GM12875 (cell line): ENCODE data around the gene MYO19.

ENCODE experiments used
- H3K4me3 ChIP-seq: one replicate; pipeline ENCODE4 v1.5.1; 2011; ENCODE audit warnings: low read depth, low read length, control low read depth
- TF ChIP-seq, protein P1 (sequence below): IDR thresholded peaks from 2 replicates; pipeline ENCODE4 v1.5.1; 2011; ENCODE audit warnings: low read depth, mild to moderate bottlenecking, control low read depth, inconsistent platforms, low read length, moderate library complexity, borderline replicate concordance; ENCODE audit not compliant: insufficient read depth

MYO19 gene

DNA sequence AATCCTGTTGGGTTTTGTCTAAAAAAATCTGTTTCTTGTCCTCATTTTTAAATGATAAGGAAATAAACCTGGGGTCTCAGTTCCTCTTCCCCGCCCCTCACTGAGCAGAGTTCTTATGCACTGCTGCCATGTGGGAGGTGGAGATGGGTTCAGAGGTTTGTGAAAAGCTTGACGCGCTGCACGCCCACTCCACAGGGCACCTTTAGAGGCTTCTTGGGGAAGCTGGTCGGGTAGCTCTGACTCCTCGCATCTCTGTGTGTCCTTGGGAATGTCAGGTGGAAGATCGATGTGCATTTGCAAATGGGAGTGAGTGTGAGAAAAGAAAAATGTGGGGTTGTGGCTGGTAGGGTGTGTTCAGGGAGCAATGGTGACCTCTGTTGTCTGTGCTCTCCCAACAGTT, 52.8 kb downstream of the MYO19 start:
- no peak overlapping the region for H3K4me3 ChIP-seq
- TF ChIP-seq, protein P1, sequence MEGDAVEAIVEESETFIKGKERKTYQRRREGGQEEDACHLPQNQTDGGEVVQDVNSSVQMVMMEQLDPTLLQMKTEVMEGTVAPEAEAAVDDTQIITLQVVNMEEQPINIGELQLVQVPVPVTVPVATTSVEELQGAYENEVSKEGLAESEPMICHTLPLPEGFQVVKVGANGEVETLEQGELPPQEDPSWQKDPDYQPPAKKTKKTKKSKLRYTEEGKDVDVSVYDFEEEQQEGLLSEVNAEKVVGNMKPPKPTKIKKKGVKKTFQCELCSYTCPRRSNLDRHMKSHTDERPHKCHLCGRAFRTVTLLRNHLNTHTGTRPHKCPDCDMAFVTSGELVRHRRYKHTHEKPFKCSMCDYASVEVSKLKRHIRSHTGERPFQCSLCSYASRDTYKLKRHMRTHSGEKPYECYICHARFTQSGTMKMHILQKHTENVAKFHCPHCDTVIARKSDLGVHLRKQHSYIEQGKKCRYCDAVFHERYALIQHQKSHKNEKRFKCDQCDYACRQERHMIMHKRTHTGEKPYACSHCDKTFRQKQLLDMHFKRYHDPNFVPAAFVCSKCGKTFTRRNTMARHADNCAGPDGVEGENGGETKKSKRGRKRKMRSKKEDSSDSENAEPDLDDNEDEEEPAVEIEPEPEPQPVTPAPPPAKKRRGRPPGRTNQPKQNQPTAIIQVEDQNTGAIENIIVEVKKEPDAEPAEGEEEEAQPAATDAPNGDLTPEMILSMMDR: no peak

DNA sequence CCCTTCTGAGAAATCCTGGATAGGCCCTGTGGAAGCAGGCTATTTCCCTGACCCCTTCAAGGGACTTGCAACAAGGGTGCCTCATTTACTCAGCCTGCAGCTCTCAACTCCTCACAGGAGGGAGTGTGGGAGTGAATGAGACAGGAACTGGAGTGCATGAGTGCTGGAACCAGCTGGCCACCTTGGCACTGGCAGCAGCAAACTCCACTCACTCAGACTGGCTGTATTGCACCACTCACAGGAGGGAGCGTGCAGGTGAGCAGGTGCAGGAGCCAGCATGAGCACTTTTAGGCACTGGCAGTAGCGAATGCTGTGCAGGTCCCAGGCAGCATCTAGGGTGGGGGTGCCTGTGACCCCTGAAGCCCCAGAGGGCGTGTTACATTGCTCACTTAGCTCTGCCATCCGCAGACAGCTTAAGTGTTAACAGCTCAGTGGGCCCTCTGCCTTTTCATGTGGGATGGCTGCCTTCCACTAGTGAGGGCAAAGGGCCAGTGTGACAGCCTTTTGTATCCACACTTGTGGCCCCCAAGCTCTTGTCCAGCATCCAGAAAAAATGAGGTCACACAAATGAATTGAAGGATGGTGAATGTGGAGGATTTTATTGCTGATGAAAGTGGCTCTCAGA, 59.2 kb downstream of the MYO19 start:
- TF ChIP-seq, protein P1: no peak

DNA sequence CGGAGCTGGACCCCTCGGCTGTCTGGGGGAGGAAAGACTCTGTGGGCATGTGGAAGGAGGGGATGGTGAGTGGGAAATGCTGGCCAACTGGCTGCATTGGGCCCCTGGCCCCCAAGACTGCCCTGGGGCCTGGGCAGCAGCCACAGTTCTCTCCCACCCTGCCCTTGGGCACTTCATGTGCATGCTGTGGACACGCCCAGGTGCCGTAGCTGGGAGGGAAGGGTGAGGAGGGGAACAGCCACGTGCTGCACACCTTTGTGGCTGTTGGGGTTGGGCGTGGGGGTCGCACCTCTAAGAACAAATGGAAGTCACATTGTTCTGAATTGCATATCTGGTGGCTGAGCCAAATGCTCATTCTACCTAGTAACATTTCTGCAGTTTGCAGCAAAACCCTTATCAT, 60.1 kb downstream of the MYO19 start:
- TF ChIP-seq, protein P1: no peak
- no peak overlapping the region for H3K4me3 ChIP-seq

More for the DNA sequence above, 59.2 kb downstream of the MYO19 start:
- H3K4me3 ChIP-seq: no peak overlapping the region

DNA sequence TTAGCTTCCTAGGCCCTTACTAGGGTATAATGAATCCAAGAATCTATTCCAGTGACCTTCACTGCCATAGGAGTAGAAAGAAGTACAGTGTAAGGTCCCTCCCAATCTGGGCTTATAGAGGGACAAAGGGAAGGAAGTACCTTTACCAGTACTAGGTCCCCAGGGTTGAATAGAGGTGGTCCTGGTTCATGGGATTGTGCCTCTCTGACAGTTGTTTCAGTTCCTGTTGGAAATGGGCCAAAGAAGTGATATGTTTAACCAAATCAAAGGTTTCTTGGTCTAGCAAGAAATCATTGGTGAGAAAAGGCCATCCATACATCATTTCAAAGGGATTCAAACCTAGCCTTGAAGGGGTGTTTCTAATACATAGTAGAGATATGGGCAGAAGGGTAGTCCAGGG, 64.2 kb downstream of the MYO19 start:
- H3K4me3 ChIP-seq: no peak overlapping the region
- TF ChIP-seq, protein P1: no peak

DNA sequence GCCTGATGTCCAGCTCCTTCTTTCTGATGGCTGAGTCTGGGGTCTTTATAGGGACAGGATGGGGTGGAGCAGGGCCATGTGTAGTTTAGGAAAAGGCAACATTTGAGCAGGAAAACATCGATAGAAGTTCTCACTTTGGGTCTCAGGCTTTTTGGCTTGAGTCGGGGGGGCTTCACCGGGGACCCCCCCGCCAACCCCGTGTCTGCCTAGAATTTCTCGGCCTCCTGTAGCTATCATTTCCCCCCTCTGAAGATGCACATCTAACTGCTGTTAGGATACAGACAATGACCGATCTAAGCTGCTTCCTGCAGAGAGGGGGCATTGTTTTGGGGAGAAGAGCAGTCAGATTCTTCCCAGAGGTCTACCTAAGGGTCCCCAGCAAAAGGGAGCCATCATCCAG, 64.9 kb downstream of the MYO19 start:
- TF ChIP-seq, protein P1: no peak
- no peak overlapping the region for H3K4me3 ChIP-seq

DNA sequence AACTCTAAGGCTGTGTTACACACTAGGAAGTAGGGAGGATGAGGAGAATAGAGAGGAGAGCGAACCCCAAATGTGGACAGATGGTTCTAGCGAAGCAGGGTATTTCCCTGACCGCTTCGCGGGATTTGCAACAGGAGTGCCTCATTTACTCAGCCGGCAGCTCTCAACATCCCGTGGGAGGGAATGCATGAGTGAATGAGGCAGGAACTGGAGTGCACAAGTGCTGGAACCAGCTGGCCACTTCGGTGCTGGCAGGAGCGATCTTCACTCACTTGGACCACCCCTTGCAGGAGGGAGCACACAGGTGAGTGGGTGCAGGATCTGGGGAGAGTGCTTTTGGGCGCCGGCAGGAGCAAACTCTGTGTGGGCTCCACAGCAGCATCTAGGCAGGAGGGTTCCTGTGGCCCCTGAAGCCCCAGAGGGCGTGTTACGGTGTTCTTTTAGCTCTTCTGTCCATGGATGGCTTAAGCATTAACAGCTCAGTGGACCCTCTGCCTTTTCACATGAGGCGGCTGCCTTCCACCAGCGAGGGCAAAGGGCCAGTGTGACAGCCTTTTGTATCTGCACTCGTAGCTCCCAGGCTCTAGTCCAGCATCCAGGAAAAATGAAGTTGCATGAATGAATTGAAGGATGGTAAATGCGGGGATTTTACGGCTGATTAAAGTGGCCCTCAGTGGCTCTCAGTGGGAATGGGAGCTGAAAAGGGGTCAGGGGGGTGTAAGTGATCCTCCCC, 65.6 kb downstream of the MYO19 start:
- TF ChIP-seq, protein P1: no peak
- no peak overlapping the region for H3K4me3 ChIP-seq

DNA sequence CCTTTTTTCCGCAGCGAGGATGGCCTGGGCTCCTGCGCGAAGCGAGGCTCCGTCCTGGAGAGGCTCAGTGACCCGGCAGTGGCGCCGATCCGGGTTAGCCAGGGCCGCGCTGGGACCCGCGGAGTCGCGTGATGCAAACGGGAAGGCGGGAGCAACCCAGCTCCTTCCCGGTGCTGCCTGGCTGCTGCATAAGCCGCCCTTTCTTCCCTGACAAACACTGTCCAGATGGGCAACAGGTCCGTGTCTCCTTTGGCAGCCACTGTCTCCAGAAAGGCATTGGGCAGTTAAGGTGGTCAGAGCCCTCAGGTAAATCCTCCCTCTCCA, 69.9 kb downstream of the MYO19 start:
- H3K4me3 ChIP-seq: no peak overlapping the region
- TF ChIP-seq, protein P1: no peak
